GM12878 (cell line): ENCODE measurements around the gene FARS2. TPM values are rescaled to one million over a fixed set of nuclear protein-coding genes. Genes with fewer than 3 reads are reported as not detected.

Experiments
- ATAC-seq: fragments of 200-7000 bp; cut with Tn5 transposase; 3 replicates; pipeline ENCODE4 v1.9.1; 2020; ENCODE audit warnings: mild to moderate bottlenecking, moderate library complexity
- BruUV-seq: library from RNA; stranded (reverse); fragments of 400-500 nt; replicated peaks from 2 replicates; lab custom pipeline; 2021; lab: Mats Ljungman, UMichigan
- CTCF ChIA-PET: fragments of 300-600 bp; sonication (Branson Sonifier 250); formaldehyde crosslinking; extraction: SDS; loops from one replicate; lab custom pipeline; 2021; ENCODE audit warnings: inconsistent platforms; lab: Yijun Ruan, JAX
- POLR2A ChIA-PET: fragments of 350-600 bp; formaldehyde crosslinking; extraction: SDS; loops from one replicate; lab custom pipeline; 2021; ENCODE audit warnings: inconsistent platforms; lab: Charles Lee
- RAD21 ChIA-PET: fragments of 300-600 bp; sonication (Branson Sonifier 250); formaldehyde crosslinking; loops from one replicate; lab custom pipeline; 2023; ENCODE audit warnings: antibody characterized with exemption; ENCODE audit not compliant: unreplicated experiment; lab: Charles Lee
- SMC1A ChIA-PET: fragments of 300-600 bp; sonication (Branson Sonifier 250); formaldehyde crosslinking; loops from one replicate; lab custom pipeline; 2023; ENCODE audit not compliant: unreplicated experiment, uncharacterized antibody; lab: Charles Lee
- DNase-seq: peaks from one replicate; pipeline ENCODE4 v3.0.0-alpha.2; 2011; ENCODE audit warnings: low read depth, low spot score
- FAIRE-seq: peaks from 3 replicates; lab custom pipeline; 2011; peaks lifted over from hg19 to GRCh38; lab: Jason Lieb, UNC
- H2AFZ ChIP-seq: 2 replicates; pipeline ENCODE4 v1.6.0; 2011; ENCODE audit warnings: low read depth, low read length, control low read depth; ENCODE audit not compliant: control insufficient read depth
- H3K27ac ChIP-seq: 2 replicates; pipeline ENCODE4 v1.5.1; 2011; ENCODE audit warnings: control low read depth; ENCODE audit not compliant: control insufficient read depth, insufficient read depth
- H3K27me3 ChIP-seq, 2 experiments: replicated peaks in 1 of 2; 2 replicates each; pipeline versions ENCODE4 v1.6.0 to v1.6.1; 2011; ENCODE audit warnings: low read length in 1 of 2; ENCODE audit not compliant: control insufficient read depth in 2 of 2, insufficient read depth in 2 of 2
- H3K36me3 ChIP-seq, 2 experiments: 2 replicates each; pipeline ENCODE4 v1.5.1; 2011; ENCODE audit warnings: low read length in 1 of 2; ENCODE audit not compliant: control insufficient read depth in 2 of 2, insufficient read depth in 2 of 2
- H3K4me1 ChIP-seq: 2 replicates; pipeline ENCODE4 v1.6.1; 2011; ENCODE audit warnings: mild to moderate bottlenecking, low read length, moderate library complexity, mixed read lengths; ENCODE audit not compliant: control insufficient read depth, insufficient read depth
- H3K4me2 ChIP-seq: 2 replicates; pipeline ENCODE4 v1.6.0; 2011; ENCODE audit warnings: control low read depth; ENCODE audit not compliant: control insufficient read depth, insufficient read depth
- H3K4me3 ChIP-seq: fragments of 200-600 bp; sonication (generic); 2 replicates; pipeline ENCODE4 v1.5.1; 2016
- H3K79me2 ChIP-seq: 2 replicates; pipeline ENCODE4 v1.6.0; 2011; ENCODE audit warnings: low read length; ENCODE audit not compliant: control insufficient read depth, insufficient read depth
- H3K9ac ChIP-seq: 2 replicates; pipeline ENCODE4 v1.8.0; 2011; ENCODE audit warnings: low read length, control low read depth, mixed read lengths; ENCODE audit not compliant: control insufficient read depth, insufficient read depth
- H3K9me3 ChIP-seq: replicated peaks from 3 replicates; pipeline ENCODE4 v1.5.1; 2011; ENCODE audit warnings: mild to moderate bottlenecking, low read length; ENCODE audit not compliant: control insufficient read depth, insufficient read depth
- H4K20me1 ChIP-seq: 2 replicates; pipeline ENCODE4 v1.6.0; 2011; ENCODE audit not compliant: control insufficient read depth, insufficient read depth
- BHLHE40 ChIP-seq, 2 experiments: fragments of 450-650 bp in 1 of 2; IDR thresholded peaks; 2 replicates each; pipeline ENCODE4 v1.6.1; 2011 to 2017; ENCODE audit warnings: low read depth in 2 of 2, borderline replicate concordance in 1 of 2, improper control_type of control experiment in 1 of 2, low read length in 1 of 2, mild to moderate bottlenecking in 1 of 2
- CEBPB ChIP-seq, 2 experiments: fragments of 150-350 bp in 1 of 2; IDR thresholded peaks; 2 replicates each; pipeline ENCODE4 v1.6.1; 2012 to 2014; ENCODE audit warnings: low read depth in 2 of 2, low read length in 2 of 2, borderline replicate concordance in 1 of 2, inconsistent platforms in 1 of 2
- EGR1 ChIP-seq, 2 experiments: IDR thresholded peaks; 1 replicate in 1 of 2; 2 replicates in 1 of 2; pipeline ENCODE4 v1.6.1; 2011 to 2012; ENCODE audit warnings: low read depth in 2 of 2, low read length in 2 of 2, borderline replicate concordance in 1 of 2, mild to moderate bottlenecking in 1 of 2, moderate library complexity in 1 of 2
- IRF4 ChIP-seq: IDR thresholded peaks from 2 replicates; pipeline ENCODE4 v1.6.1; 2011; ENCODE audit warnings: low read depth, low read length
- MTA2 ChIP-seq: fragments of 450-650 bp; IDR thresholded peaks from 2 replicates; pipeline ENCODE4 v1.6.1; 2016; ENCODE audit warnings: low read depth, mild to moderate bottlenecking, moderate library complexity
- NRF1 ChIP-seq: conservative IDR thresholded peaks from 2 replicates; pipeline ENCODE4 v1.6.1; 2011; ENCODE audit warnings: mild to moderate bottlenecking, low read depth, low read length, improper control_type of control experiment
- PAX5 ChIP-seq: IDR thresholded peaks from 2 replicates; pipeline ENCODE4 v1.6.1; 2011; ENCODE audit warnings: low read depth, low read length, borderline replicate concordance
- POLR2AphosphoS2 ChIP-seq: IDR thresholded peaks from 2 replicates; pipeline ENCODE4 v1.6.1; 2011; ENCODE audit warnings: low read depth, mild to moderate bottlenecking, low read length, improper control_type of control experiment, moderate library complexity
- POU2F2 ChIP-seq: IDR thresholded peaks from 3 replicates; pipeline ENCODE4 v1.6.1; 2011; ENCODE audit warnings: low read depth, mild to moderate bottlenecking, low read length, borderline replicate concordance
- RBBP5 ChIP-seq: fragments of 200-600 bp; sonication (generic); conservative IDR thresholded peaks from 2 replicates; pipeline ENCODE4 v1.6.1; 2016
- REST ChIP-seq: IDR thresholded peaks from 2 replicates; pipeline ENCODE4 v1.6.1; 2012; ENCODE audit warnings: mild to moderate bottlenecking, low read depth, low read length
- RFX5 ChIP-seq: IDR thresholded peaks from 2 replicates; pipeline ENCODE4 v1.6.1; 2011; ENCODE audit warnings: low read depth, low read length, improper control_type of control experiment
- USF1 ChIP-seq: IDR thresholded peaks from 2 replicates; pipeline ENCODE4 v1.6.1; 2011; ENCODE audit warnings: borderline replicate concordance, low read depth, mild to moderate bottlenecking, moderate library complexity, mixed read lengths, low read length; ENCODE audit not compliant: insufficient read depth; ENCODE audit errors: extremely low read length
- WGBS: methylation state at CpG from one replicate; pipeline ENCODE4 v1.1.6; 2016; ENCODE audit warnings: low lambda C conversion rate; ENCODE audit not compliant: insufficient replicate concordance, insufficient coverage; ENCODE audit errors: missing lambda C conversion rate; 5-methylcytosine and 5-hydroxymethylcytosine counted together
- in situ Hi-C: fragments of 300-500 bp; cut with MboI; formaldehyde crosslinking; loops from 9 replicates; pipeline ENCODE4 v1.14.3; 2018; ENCODE audit warnings: mixed read lengths
- intact Hi-C: fragments of 100-400 bp; cut with micrococcal nuclease; formaldehyde crosslinking; loops from one replicate; pipeline ENCODE4 v1.14.2; 2022; ENCODE audit not compliant: unreplicated experiment
- polyA plus RNA-seq, 11 experiments: library from polyadenylated mRNA; depleted of rRNA in 4 of 11; unstranded in 6 of 11; stranded (reverse) in 5 of 11; fragments of >200 nt; fragmentation: Nextera tagmentation in 4 of 11; fragmentation: Illumina TruSeq in 1 of 11; extraction: Ambion mirVana in 4 of 11; extraction: Trizol in 1 of 11; gene quantifications; 1 replicate in 1 of 11; 2 replicates in 10 of 11; pipeline versions ENCODE4 v1.2.1 to v1.2.3, GENCODE V29; 2011 to 2016; ENCODE audit warnings: inconsistent platforms in 2 of 11, missing spikeins in 2 of 11, low read depth in 1 of 11
- total RNA-seq, 4 experiments: library from RNA; depleted of rRNA in 3 of 4; stranded (reverse); fragments of >200 nt in 3 of 4; fragmentation: Illumina TruSeq in 1 of 4; extraction: Trizol in 1 of 4; gene quantifications; 2 replicates each; pipeline versions ENCODE4 v1.2.1 to v1.2.3, GENCODE V29; 2013 to 2021

The FARS2 gene
- total and polyA plus RNA-seq, 10 of the 15 experiments (the other 5 are each of a cell fraction or from before 2014, with no cell fraction given), result 16.8 to 46.7 (median 25.6) TPM

- TF ChIP-seq POU2F2, result no peak
- no peak for TF ChIP-seq MTA2
- no peak for TF ChIP-seq IRF4
- TF ChIP-seq NRF1, result no peak
These were observed 38.0 kb upstream of the FARS2 start (continued) for GRCh38 chr6:5223309-5223708.

- H3K27ac ChIP-seq, result no peak overlapping the region
- in situ Hi-C loops (no loop called here), intact Hi-C loops (no loop called here)
- ChIA-PET CTCF (interaction anchor here (2.1 kb wide), 1 partner anchor 15 kb away, joined by 7 read pairs; no protein-coding TSS in a partner anchor), SMC1A (interaction anchor here (1.3 kb wide), 1 partner anchor 12 kb away, joined by 4 read pairs; no protein-coding TSS in a partner anchor), RAD21 (no interaction called here), POLR2A (no interaction called here)
- TF ChIP-seq BHLHE40 (IDR thresholded peaks at IDR 0.05; ENCODE audit: borderline replicate concordance in 1 of 2, low read depth in 2 of 2, low read length in 1 of 2) (no peak), POLR2AphosphoS2 (no peak), RBBP5 (no peak), EGR1 (IDR thresholded peaks at IDR 0.05; ENCODE audit: borderline replicate concordance in 1 of 2, low read depth in 2 of 2, low read length in 2 of 2) (no peak), CEBPB (IDR thresholded peaks at IDR 0.05; ENCODE audit: borderline replicate concordance in 1 of 2, low read depth in 2 of 2, low read length in 2 of 2) (no peak), RFX5 (no peak), PAX5 (no peak), REST (no peak), USF1 (no peak)
- BruUV-seq, result no TSS peak
- DNase-seq (no peak), ATAC-seq (no peak), FAIRE-seq (no peak)
- no peaks in the 10 kb centered on the region for H3K79me2 ChIP-seq
- H3K9ac ChIP-seq, result no peak overlapping the region
- H3K4me3 ChIP-seq, result no peak overlapping the region
- no peak overlapping the region for H2AFZ ChIP-seq
- H3K9me3 ChIP-seq, result no peaks in the 10 kb centered on the region
- H3K36me3 ChIP-seq, result no peaks in the 10 kb centered on the region
- no peak overlapping the region for H3K4me2 ChIP-seq
- 64% methylated on average over 3 of the region's 3 CpGs for WGBS
- H3K4me1 ChIP-seq, result peaks cover 14% of the 10 kb centered on the region
- H4K20me1 ChIP-seq, result no peaks in the 10 kb centered on the region
- H3K27me3 ChIP-seq, result no peaks in the 10 kb centered on the region
These were observed 32.0 kb upstream of the FARS2 start for GRCh38 chr6:5229356-5229755.
